Left kidney (tissue), 2 donors: ENCODE measurements around the gene MMP2. TPM values are rescaled to one million over a fixed set of nuclear protein-coding genes. Genes with fewer than 3 reads are reported as not detected.

Source experiments
- DNase-seq: peaks from one replicate; pipeline ENCODE4 v3.0.0-alpha.2; 2013
- polyA plus RNA-seq: library from polyadenylated mRNA; unstranded; fragments of 120-200 nt; gene quantifications from one replicate; pipeline ENCODE4 v1.2.1, GENCODE V29; 2013; ENCODE audit not compliant: insufficient read length

The MMP2 gene
- polyA plus RNA-seq, 1 donor: 256 TPM

DNA sequence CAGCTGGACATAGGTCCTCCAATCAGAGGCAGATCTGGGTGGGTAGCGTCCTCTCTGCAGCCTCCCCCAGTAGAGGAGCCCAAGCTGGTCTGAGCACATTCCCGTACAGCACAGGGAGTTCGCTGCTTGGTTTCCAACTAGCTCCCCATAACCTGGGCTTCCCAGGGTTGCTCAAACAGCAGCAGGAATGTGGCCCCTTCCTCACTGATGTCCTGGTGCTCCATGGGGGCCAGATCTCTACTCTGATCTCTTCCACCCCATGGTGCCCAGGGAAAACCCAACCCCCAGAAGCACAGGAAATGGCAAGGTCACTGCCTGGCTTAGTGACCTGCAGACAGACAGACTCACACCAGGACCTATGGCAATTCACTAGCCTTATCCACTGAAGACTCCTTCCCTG is 11.1 kb upstream of the MMP2 start:
- no peak for DNase-seq

DNA sequence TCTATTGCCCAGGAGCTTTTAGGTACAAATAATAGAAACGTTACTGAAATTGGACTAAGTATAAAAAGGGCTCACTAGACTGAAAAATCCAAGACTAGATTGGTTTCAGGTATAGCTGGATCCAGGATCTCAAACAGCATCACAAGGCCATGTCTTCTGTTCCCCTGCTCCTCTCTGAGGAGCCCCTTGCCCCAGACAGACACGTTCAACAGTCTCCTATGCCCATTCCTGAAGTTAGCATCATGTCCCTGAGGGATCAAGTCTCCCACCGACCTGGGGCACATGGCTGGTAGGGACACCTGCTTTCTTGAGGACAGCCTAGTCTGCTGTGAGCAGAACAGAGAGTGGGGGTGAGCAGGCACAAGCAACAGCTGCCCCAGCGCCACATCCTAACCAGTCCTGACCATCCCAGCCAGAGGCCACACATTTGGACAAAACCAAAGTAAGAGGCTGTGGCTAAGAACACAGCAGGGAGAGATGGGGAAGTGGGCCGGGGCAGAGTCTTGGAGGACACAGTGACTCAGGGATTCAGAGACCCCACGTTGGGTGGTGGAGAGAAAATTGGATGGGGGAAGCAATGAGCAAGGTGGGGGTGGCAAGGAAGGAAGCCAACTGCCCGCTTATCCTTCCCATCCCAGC is 10.5 kb upstream of the MMP2 start:
- no peak for DNase-seq

DNA sequence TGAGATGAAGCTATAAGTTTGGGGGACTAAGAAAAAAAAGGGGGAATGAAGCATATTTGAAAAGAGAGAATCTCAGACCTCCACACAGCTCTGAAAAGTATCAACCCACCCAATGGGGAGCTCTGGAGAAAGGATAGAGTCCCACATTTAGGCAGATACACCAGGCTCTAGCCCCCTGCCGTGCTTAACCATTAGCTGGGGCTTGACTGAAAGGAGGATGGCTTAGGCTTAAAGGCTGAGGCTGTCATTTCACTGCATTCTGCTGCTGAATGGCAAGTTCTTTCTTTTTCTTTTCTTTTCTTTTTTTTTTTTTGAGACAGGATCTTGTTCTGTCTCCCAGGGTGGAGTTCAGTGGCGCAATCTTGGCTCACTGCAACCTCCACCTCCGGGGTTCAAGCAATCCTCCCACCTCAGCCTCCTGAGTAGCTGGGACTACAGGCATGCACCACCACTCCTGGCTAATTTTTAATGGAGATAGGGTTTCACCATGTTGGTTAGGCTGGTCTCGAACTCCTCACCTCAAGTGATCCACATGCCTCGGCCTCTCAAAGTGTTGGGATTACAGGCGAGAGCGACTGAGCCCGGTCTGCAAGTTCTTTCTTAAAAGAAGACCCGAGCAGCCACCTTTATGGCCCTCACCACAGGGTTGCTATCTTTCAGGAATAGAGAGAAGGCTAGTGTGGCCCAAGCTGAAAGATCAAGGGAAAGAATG is 9.0 kb upstream of the MMP2 start:
- no peak for DNase-seq

- DNase-seq: no peak
Observed at GRCh38 chr16:55470533-55471371, 8.2 kb upstream of the MMP2 start.

DNA sequence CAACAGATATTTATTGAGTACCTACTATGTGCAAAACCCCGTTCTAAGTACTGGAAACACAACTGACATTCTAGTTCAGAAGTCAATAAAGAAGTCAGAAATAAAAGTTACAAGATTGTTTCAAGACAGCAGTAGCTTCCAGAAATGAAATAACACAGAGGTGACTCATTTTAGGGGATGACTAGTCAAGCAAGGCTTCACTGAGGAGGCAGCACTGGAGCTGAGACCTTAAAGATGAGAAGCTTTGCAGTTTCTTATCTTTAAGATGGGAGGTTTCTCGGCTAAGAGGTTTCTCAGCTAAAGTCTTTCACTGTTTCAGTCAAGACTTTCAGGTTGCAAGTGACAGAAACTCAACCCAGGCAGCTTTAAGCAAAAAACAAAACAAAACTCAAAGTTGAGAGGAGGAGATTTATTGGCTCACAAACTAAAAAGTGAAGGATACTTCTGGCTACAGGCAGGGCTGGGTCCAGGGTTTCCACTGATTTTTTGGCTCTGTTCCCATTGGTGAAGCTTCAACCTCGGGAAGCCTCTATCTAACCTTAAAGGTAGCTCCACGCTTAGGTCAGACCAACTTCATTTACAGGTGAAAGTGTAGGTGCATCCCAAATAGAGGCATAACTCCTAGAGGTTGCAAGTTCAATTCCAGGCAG is 7.4 kb upstream of the MMP2 start:
- DNase-seq: no peak

GRCh38 chr16:55473587-55473986 is 5.4 kb upstream of the MMP2 start:
- DNase-seq: no peak

- no peak for DNase-seq
Observed at GRCh38 chr16:55474821-55475220, 4.2 kb upstream of the MMP2 start.

- DNase-seq: no peak
Observed at GRCh38 chr16:55475919-55476318, 3.1 kb upstream of the MMP2 start.

DNA sequence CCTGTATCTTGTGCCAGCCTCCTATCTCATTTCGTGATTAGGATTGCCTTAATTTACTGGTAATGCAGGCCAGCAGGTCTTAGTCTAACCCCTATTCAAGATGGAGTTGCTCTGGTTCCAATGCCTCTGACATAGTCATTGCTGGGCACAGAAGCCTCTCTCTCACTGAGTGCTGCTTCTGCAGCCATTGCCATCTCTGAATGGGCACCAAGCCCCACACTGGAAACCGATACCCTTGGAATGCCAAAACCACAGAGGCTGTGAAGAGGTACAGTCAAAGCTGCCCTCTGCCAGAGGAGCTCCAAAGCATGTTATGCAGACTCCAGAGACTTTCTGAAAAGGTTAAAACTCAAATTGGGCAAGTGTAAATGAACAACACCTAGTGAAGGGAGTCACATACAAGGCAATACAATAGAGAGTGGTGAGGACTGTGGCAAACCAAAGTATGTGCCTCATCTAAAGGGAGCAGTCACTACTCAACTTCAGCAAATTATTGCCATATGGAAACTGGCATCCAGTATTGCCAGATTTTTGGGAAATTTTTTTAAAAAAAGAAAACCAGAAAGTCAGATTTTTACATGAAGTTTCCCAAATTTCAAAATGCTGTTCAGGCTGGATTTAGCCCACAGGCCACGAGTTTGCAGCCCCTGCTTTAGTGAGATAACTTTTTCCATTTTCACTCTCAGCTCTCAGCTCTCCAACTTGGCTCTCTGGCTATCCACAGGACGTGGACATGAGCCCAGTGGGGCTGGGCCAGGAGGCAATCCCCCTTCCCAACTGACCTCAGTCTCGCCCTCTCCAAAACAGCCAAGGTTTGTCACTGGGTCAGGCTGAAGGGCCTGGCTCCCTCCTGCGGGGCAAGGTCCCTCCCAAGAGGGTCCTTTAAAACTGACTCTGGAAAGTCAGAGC is 2.1 kb upstream of the MMP2 start:
- DNase-seq: no peak

GRCh38 chr16:55477736-55478135 is 1.3 kb upstream of the MMP2 start:
- no peak for DNase-seq

DNA sequence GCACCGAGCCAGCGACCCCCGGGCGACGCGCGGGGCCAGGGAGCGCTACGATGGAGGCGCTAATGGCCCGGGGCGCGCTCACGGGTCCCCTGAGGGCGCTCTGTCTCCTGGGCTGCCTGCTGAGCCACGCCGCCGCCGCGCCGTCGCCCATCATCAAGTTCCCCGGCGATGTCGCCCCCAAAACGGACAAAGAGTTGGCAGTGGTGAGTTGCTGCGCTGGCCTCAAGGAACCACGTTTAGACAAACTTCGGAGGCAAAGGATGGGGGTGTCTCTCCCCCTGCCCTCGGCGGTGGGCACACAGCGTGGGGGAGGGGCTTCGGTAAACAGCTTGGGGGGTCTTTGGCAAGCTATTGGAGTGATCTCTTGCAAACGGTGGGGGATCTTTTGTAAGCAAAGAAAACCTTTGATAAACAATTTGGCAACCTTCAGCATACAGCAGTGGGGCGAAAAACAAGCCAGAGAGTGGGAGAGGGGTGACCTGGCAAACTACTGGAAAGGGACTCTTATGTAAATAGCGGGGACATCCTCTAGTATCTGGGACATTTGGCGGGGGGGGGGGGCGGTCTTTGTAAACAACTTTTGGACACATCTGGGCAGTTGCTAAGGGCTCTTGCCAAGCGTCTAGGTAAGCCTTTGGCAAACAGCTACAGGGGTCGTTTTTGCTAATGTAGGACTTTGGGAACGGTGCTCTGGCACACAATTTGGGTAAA is 587 bp downstream of the MMP2 start:
- no peak for DNase-seq

GRCh38 chr16:55480228-55480655 is 1.2 kb downstream of the MMP2 start:
- peak; percentile 76 for DNase-seq

GRCh38 chr16:55481023-55481422 is 2.0 kb downstream of the MMP2 start:
- no peak for DNase-seq

DNA sequence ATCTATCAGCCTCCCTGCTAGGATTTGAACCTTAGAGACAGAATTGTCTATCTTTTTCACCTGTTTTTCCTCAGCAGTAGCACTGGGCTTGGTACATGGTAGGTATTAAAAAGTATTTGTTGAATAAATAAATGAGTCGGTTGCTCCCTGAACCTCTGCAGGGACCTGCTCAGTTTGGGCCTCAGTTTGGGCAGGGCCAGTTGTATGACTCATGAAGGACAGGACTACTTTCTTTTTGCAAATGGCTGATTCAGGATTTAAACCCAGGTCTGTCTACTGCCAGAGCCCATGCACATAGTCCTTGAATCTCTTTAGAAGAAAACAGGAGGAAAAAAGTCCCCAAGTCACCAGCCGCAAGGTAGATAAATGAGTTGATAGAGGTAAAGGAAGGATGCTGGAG is 3.1 kb downstream of the MMP2 start:
- no peak for DNase-seq

- no peak for DNase-seq
Observed at GRCh38 chr16:55487048-55487803, 8.2 kb downstream of the MMP2 start.

- DNase-seq: no peak
Observed at GRCh38 chr16:55488306-55488705, 9.3 kb downstream of the MMP2 start.

- DNase-seq: no peak
Observed at GRCh38 chr16:55489119-55489955, 10.3 kb downstream of the MMP2 start.

GRCh38 chr16:55489956-55490265 is 10.9 kb downstream of the MMP2 start:
- no peak for DNase-seq

GRCh38 chr16:55490301-55490700 is 11.3 kb downstream of the MMP2 start:
- DNase-seq: no peak
